Measurements from ENCODE around the gene UBQLN4. TPM values are rescaled to one million over a fixed set of nuclear protein-coding genes. Genes with fewer than 3 reads are reported as not detected.

UBQLN4 gene
- total RNA-seq, 2 donors from 2014 or later = 14.6 to 25.9 TPM

- Histone ChIP-seq H3K4me1 (peaks cover 0 to 17% of the 10 kb centered on the region in 2 donors), H3K27me3 (no peaks in the 10 kb centered on the region), H3K9me3 (no peaks in the 10 kb centered on the region), H3K27ac (peak overlapping the region; percentile 20 to 66), H3K4me3 (peak overlapping the region; percentile 21 to 44), H3K36me3 (no peaks in the 10 kb centered on the region)
- peak; percentile 98 to 99 for TF ChIP-seq CTCF (IDR thresholded peaks at IDR 0.05)
- DNase-seq (ENCODE audit: low spot score) = peak; percentile 86
These were observed 64.2 kb downstream of the UBQLN4 start for GRCh38 chr1:155989242-155990004.

Other genes with a start within 250 kb of the UBQLN4 start
- 10 to 100 TPM; 14.9 to 22.4 TPM for gene GON4L, start 196.6 kb downstream of the UBQLN4 start, total RNA-seq
- gene SYT11, start 194.2 kb downstream of the UBQLN4 start, total RNA-seq = 10 to 100 TPM; 15.5 to 21.5 TPM
- 10 to 100 TPM; 13.3 to 25.3 TPM for gene RIT1, start 142.4 kb downstream of the UBQLN4 start, total RNA-seq
- 10 to 100 TPM; 13.4 to 25.9 TPM for gene KHDC4, start 119.4 kb downstream of the UBQLN4 start, total RNA-seq
- not detected for gene RXFP4, start 112.2 kb downstream of the UBQLN4 start, total RNA-seq
- 10 to 100 TPM; 50.8 to 69.8 TPM for gene ARHGEF2, start 75.3 kb downstream of the UBQLN4 start, total RNA-seq
- gene SSR2, start 32.8 kb downstream of the UBQLN4 start, total RNA-seq = 100 to 1,000 TPM in 1 of 2 donors, 10 to 100 TPM in 1; 87.6 to 206 TPM
- gene LAMTOR2, start 984 bp upstream of the UBQLN4 start, total RNA-seq = 10 to 100 TPM; 46.1 to 50.7 TPM
- under 1 TPM in 1 of 2 donors, not detected in 1; 0.98 TPM for gene RAB25, start 7.4 kb upstream of the UBQLN4 start, total RNA-seq
- gene MEX3A, start 28.7 kb upstream of the UBQLN4 start, total RNA-seq = under 1 TPM; 0.15 to 0.47 TPM
- gene LMNA, start 60.9 kb upstream of the UBQLN4 start, total RNA-seq = 100 to 1,000 TPM; 258 to 273 TPM
- 1 to 10 TPM; 2.0 to 4.2 TPM for gene SEMA4A, start 99.8 kb upstream of the UBQLN4 start, total RNA-seq
- gene SLC25A44, start 140.3 kb upstream of the UBQLN4 start, total RNA-seq = 10 to 100 TPM; 15.5 to 18.5 TPM
- gene PMF1, start 159.2 kb upstream of the UBQLN4 start, total RNA-seq = 10 to 100 TPM; 81.8 to 88.3 TPM
- gene BGLAP, start 188.4 kb upstream of the UBQLN4 start, total RNA-seq = not detected
- not detected for gene PAQR6, start 194.3 kb upstream of the UBQLN4 start, total RNA-seq
- gene SMG5, start 229.0 kb upstream of the UBQLN4 start, total RNA-seq = 10 to 100 TPM; 55.4 to 72.8 TPM
- gene TMEM79, start 230.5 kb upstream of the UBQLN4 start, total RNA-seq = 1 to 10 TPM in 1 of 2 donors, under 1 TPM in 1; 0.96 to 1.0 TPM
- 10 to 100 TPM; 26.3 to 27.4 TPM for gene GLMP, start 241.9 kb upstream of the UBQLN4 start, total RNA-seq
- not detected for gene VHLL, start 245.5 kb upstream of the UBQLN4 start, total RNA-seq